Natural killer cell (primary cell): ENCODE measurements around the gene BCR. TPM values are rescaled to one million over a fixed set of nuclear protein-coding genes. Genes with fewer than 3 reads are reported as not detected.

Experiments
- ATAC-seq, 3 donors: fragments of 150-1000 bp in 2 of 3; fragments of 200-7000 bp in 1 of 3; cut with Tn5 transposase; 1 replicate in 1 of 3; 2 replicates in 2 of 3; pipeline ENCODE4 v1.10.0; 2021; ENCODE audit warnings: mild to moderate bottlenecking in 2 of 3, moderate library complexity in 2 of 3
- DNase-seq, 2 donors: peaks; one replicate each; pipeline versions ENCODE4 v3.0.0 to v3.0.0-alpha.2; 2013 to 2021; ENCODE audit warnings: mixed read lengths in 1 of 2
- H3K27ac ChIP-seq: one replicate; pipeline ENCODE4 v1.5.1; 2013; ENCODE audit warnings: mild to moderate bottlenecking, low read length
- H3K27me3 ChIP-seq: one replicate; pipeline ENCODE4 v1.6.1; 2013; ENCODE audit warnings: low read length; ENCODE audit not compliant: control insufficient read depth, insufficient read depth
- H3K36me3 ChIP-seq: one replicate; pipeline ENCODE4 v1.6.1; 2013; ENCODE audit warnings: low read length; ENCODE audit not compliant: control insufficient read depth, insufficient read depth
- H3K4me1 ChIP-seq: one replicate; pipeline ENCODE4 v1.6.1; 2013; ENCODE audit warnings: low read length; ENCODE audit not compliant: control insufficient read depth, insufficient read depth
- H3K4me3 ChIP-seq: one replicate; pipeline ENCODE4 v1.5.1; 2013; ENCODE audit warnings: low read length
- H3K9me3 ChIP-seq: one replicate; pipeline ENCODE4 v1.6.1; 2013; ENCODE audit warnings: low read length; ENCODE audit not compliant: control insufficient read depth, insufficient read depth
- H3K27ac Mint-ChIP-seq, 2 donors: one replicate each; pipeline ENCODE4 v1.8.0; 2022; ENCODE audit warnings: mild to moderate bottlenecking in 2 of 2, mixed read lengths in 2 of 2, moderate library complexity in 1 of 2
- H3K27me3 Mint-ChIP-seq, 2 donors: one replicate each; pipeline ENCODE4 v1.8.0; 2022; ENCODE audit warnings: low read depth in 2 of 2, mixed read lengths in 2 of 2
- H3K36me3 Mint-ChIP-seq: one replicate; pipeline ENCODE4 v1.8.0; 2022; ENCODE audit warnings: mixed read lengths
- H3K4me1 Mint-ChIP-seq, 2 donors: one replicate each; pipeline ENCODE4 v1.8.0; 2022; ENCODE audit warnings: mixed read lengths in 2 of 2
- H3K4me3 Mint-ChIP-seq: one replicate; pipeline ENCODE4 v1.8.0; 2022; ENCODE audit warnings: mild to moderate bottlenecking, moderate library complexity, mixed read lengths
- H3K9me3 Mint-ChIP-seq, 2 donors: one replicate each; pipeline ENCODE4 v1.8.0; 2022; ENCODE audit warnings: mixed read lengths in 2 of 2
- WGBS: methylation state at CpG from one replicate; pipeline ENCODE4 v1.1.7; 2013; ENCODE audit warnings: missing lambda C conversion rate; ENCODE audit not compliant: insufficient coverage; 5-methylcytosine and 5-hydroxymethylcytosine counted together
- intact Hi-C: fragments of 100-400 bp; cut with micrococcal nuclease; formaldehyde crosslinking; loops from one replicate; pipeline ENCODE4 v1.14.2; 2022
- total RNA-seq, 4 donors: library from RNA; stranded (reverse); fragments of 120-200 nt in 1 of 4; gene quantifications; one replicate each; pipeline versions ENCODE4 v1.2.3 to v1.2.4, GENCODE V29; 2013 to 2022
- TF ChIP-seq, protein P1 (sequence below): fragments of 200-600 bp; IDR thresholded peaks from one replicate; pipeline ENCODE4 v1.8.0; 2022; ENCODE audit warnings: antibody characterized with exemption

The BCR gene
- total RNA-seq, 3 donors from 2014 or later (not counting 1 experiment from before 2014, with no cell fraction given): 166 to 186 (median 167) TPM

DNA sequence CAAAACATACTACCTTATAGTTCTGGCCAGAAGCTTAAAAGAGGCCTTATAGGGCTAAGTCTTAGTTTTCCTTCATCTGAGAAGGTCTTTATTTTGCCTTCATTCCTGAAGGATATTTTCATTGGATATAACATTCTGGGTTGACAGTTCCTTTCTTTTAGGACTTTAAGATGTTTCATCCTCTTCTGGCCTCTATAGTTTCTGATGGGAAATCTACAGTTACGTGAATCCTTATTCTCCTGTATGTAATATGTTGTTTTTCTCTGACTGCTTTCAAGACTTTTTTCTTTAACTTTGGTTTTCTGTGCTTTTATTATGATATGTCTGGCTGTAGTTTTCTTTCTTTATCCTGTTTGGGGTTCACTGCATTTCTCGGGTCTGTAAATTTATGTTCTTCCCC, 48.2 kb downstream of the BCR start:
- intact Hi-C loops: no loop called here
- 100% methylated on average over 2 of the region's 2 CpGs for WGBS
- H3K27me3 ChIP-seq: no peaks in the 10 kb centered on the region
- Mint-ChIP-seq H3K4me3 (no peak overlapping the region), H3K36me3 (peaks cover 17% of the 10 kb centered on the region), H3K27ac (peak overlapping the region; percentile 19 to 85), H3K9me3 (peaks cover 5 to 6% of the 10 kb centered on the region in 2 donors), H3K27me3 (no peaks in the 10 kb centered on the region), H3K4me1 (peaks cover 75 to 79% of the 10 kb centered on the region in 2 donors)
- ATAC-seq: no peak
- no peak for DNase-seq
- no peaks in the 10 kb centered on the region for H3K9me3 ChIP-seq
- no peak overlapping the region for H3K4me3 ChIP-seq
- H3K27ac ChIP-seq: no peak overlapping the region
- peaks cover 56% of the 10 kb centered on the region for H3K4me1 ChIP-seq
- H3K36me3 ChIP-seq: no peaks in the 10 kb centered on the region
- TF ChIP-seq, protein P1, sequence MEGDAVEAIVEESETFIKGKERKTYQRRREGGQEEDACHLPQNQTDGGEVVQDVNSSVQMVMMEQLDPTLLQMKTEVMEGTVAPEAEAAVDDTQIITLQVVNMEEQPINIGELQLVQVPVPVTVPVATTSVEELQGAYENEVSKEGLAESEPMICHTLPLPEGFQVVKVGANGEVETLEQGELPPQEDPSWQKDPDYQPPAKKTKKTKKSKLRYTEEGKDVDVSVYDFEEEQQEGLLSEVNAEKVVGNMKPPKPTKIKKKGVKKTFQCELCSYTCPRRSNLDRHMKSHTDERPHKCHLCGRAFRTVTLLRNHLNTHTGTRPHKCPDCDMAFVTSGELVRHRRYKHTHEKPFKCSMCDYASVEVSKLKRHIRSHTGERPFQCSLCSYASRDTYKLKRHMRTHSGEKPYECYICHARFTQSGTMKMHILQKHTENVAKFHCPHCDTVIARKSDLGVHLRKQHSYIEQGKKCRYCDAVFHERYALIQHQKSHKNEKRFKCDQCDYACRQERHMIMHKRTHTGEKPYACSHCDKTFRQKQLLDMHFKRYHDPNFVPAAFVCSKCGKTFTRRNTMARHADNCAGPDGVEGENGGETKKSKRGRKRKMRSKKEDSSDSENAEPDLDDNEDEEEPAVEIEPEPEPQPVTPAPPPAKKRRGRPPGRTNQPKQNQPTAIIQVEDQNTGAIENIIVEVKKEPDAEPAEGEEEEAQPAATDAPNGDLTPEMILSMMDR: no peak

DNA sequence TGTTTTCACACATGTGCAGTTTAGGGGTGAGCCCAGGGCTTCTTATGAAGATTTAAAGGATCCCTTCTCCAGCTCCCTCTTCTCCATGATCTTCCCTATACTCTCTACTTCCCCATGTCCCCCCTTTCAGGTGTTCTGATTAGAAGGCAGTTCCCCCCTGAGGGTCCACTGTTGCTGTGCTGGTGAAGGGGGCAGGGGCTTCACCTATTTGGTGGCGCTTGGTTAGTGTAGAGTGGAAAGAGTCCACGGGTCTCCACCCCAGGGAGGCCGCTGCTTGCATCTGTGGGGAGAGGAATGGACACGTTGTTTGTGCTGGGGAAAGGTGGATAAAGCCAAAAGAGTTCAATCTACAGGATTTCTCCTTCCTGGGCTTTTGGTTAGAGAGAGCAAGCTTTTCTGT, 49.3 kb downstream of the BCR start:
- Histone ChIP-seq H3K4me1 (peaks cover 55% of the 10 kb centered on the region), H3K4me3 (no peak overlapping the region), H3K9me3 (no peaks in the 10 kb centered on the region), H3K27me3 (no peaks in the 10 kb centered on the region), H3K27ac (no peak overlapping the region), H3K36me3 (no peaks in the 10 kb centered on the region)
- Mint-ChIP-seq H3K36me3 (peaks cover 17% of the 10 kb centered on the region), H3K9me3 (peaks cover 5 to 6% of the 10 kb centered on the region in 2 donors), H3K27ac (peak overlapping the region; percentile 19 to 85), H3K4me3 (no peak overlapping the region), H3K27me3 (no peaks in the 10 kb centered on the region), H3K4me1 (peaks cover 73 to 78% of the 10 kb centered on the region in 2 donors)
- TF ChIP-seq, protein P1: no peak
- DNase-seq (no peak), ATAC-seq (no peak)
- 93% methylated on average over 4 of the region's 4 CpGs for WGBS
- intact Hi-C loops: no loop called here

DNA sequence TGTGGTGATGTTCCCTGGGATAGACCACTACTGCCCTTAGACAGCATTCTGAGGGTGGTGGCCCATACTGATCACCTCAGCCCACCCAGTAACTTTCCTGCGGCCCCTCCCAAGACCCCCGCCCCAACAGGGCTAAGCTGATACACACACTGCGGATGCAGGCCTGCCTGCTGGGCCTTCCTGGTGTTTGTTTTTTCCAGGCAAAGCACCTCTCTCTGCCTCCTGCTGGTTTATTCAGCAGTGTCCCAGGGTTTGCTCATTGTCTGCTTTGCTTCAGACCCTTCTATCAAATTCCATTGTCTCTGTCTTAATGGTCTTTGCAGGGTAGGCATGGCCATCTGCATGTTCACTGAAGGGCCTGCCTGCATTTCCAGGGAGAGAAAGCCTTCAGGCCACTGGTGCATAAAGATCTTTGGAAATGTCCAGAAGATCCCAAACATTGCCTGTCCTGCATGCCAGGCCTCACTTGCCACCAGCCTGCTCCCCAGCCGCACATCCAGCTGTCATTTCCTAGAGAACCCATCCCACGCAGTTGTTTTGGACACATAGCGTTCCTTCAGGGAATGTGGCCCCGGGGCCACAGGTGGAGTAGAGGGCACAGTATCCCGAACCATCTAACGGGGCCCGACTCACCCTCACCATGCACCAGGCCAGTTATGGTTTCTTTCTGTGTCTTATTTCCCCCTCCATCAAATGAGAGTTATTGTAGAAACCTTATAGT, 50.2 kb downstream of the BCR start:
- no peak overlapping the region for H3K4me3 ChIP-seq
- no peak overlapping the region for H3K27ac Mint-ChIP-seq
- H3K9me3 Mint-ChIP-seq: peaks cover 5 to 6% of the 10 kb centered on the region in 2 donors
- TF ChIP-seq, protein P1: no peak
- H3K27me3 Mint-ChIP-seq: no peaks in the 10 kb centered on the region
- H3K9me3 ChIP-seq: no peaks in the 10 kb centered on the region
- no peak overlapping the region for H3K4me3 Mint-ChIP-seq
- peaks cover 56% of the 10 kb centered on the region for H3K4me1 ChIP-seq
- ATAC-seq (no peak), DNase-seq (no peak)
- H3K4me1 Mint-ChIP-seq: peaks cover 73 to 78% of the 10 kb centered on the region in 2 donors
- no peak overlapping the region for H3K27ac ChIP-seq
- H3K36me3 ChIP-seq: no peaks in the 10 kb centered on the region
- 95% methylated on average over 8 of the region's 10 CpGs for WGBS
- H3K36me3 Mint-ChIP-seq: peaks cover 17% of the 10 kb centered on the region
- no peaks in the 10 kb centered on the region for H3K27me3 ChIP-seq
- intact Hi-C loops: no loop called here
